K562 (cell line): ENCODE data around the gene PRKAG2. TPM values are rescaled to one million over a fixed set of nuclear protein-coding genes. Genes with fewer than 3 reads are reported as not detected.

Source experiments
- ARID2 ChIP-seq: fragments of 450-650 bp; IDR thresholded peaks from 2 replicates; pipeline ENCODE4 v1.6.1; 2017; ENCODE audit warnings: antibody characterized with exemption, mild to moderate bottlenecking
- DPF2 ChIP-seq: fragments of 450-650 bp; IDR thresholded peaks from 2 replicates; pipeline ENCODE4 v1.6.1; 2016
- GTF2A2 ChIP-seq: IDR thresholded peaks from 2 replicates; pipeline ENCODE4 v1.6.1; 2016; ENCODE audit warnings: mild to moderate bottlenecking, missing genetic modification characterization, missing compliant biosample characterization
- JUNB ChIP-seq: fragments of 450-650 bp; formaldehyde crosslinking; conservative IDR thresholded peaks from 2 replicates; pipeline ENCODE4 v1.4.0; 2020; ENCODE audit warnings: mild to moderate bottlenecking
- NFE2L1 ChIP-seq: fragments of 450-650 bp; IDR thresholded peaks from 2 replicates; pipeline ENCODE4 v1.6.1; 2016; ENCODE audit warnings: missing genetic modification characterization, low read depth, mild to moderate bottlenecking, missing compliant biosample characterization, moderate library complexity, borderline replicate concordance
- NR2C2 ChIP-seq, 2 experiments: fragments of 200-800 bp in 1 of 2; sonication (Bioruptor generic) in 1 of 2; sonication (generic) in 1 of 2; formaldehyde crosslinking in 1 of 2; IDR thresholded peaks; 2 replicates each; pipeline versions ENCODE4 v1.6.1 to v1.8.0; 2016 to 2022; ENCODE audit warnings: mild to moderate bottlenecking in 1 of 2, missing compliant biosample characterization in 1 of 2, missing genetic modification characterization in 1 of 2, missing genetic modification reagents in 1 of 2
- POLR2G ChIP-seq: fragments of 200-400 bp; formaldehyde crosslinking; IDR thresholded peaks from 2 replicates; pipeline ENCODE4 v1.6.1; 2017; ENCODE audit warnings: low read depth, mild to moderate bottlenecking, antibody characterized with exemption, low read length, moderate library complexity
- RBM34 ChIP-seq: fragments of 200-400 bp; formaldehyde crosslinking; IDR thresholded peaks from 2 replicates; pipeline ENCODE4 v1.6.1; 2018; ENCODE audit warnings: low read length, borderline replicate concordance; ENCODE audit not compliant: insufficient read depth
- SMARCA4 ChIP-seq: fragments of 450-650 bp; IDR thresholded peaks from 2 replicates; pipeline ENCODE4 v1.6.1; 2016
- TEAD1 ChIP-seq, 2 experiments: fragments of 450-650 bp in 1 of 2; sonication (generic) in 1 of 2; formaldehyde crosslinking; IDR thresholded peaks; 2 replicates each; pipeline versions ENCODE4 v1.4.0 to v1.8.0; 2020 to 2022; ENCODE audit warnings: mild to moderate bottlenecking in 2 of 2, missing genetic modification reagents in 1 of 2
- ZBTB8A ChIP-seq: fragments of 450-650 bp; IDR thresholded peaks from 2 replicates; pipeline ENCODE4 v1.6.1; 2018; ENCODE audit warnings: mild to moderate bottlenecking, moderate library complexity; ENCODE audit not compliant: partially characterized antibody
- ZNF212 ChIP-seq: fragments of 450-650 bp; formaldehyde crosslinking; IDR thresholded peaks from 2 replicates; pipeline ENCODE4 v1.4.0; 2020; ENCODE audit warnings: mild to moderate bottlenecking
- ZNF23 ChIP-seq: fragments of 250-450 bp; sonication (Bioruptor Pico); IDR thresholded peaks from 2 replicates; pipeline ENCODE4 v1.4.0; 2020; ENCODE audit warnings: mild to moderate bottlenecking
- ZNF766 ChIP-seq: fragments of 200-800 bp; sonication (Bioruptor generic); conservative IDR thresholded peaks from 2 replicates; pipeline ENCODE4 v1.6.1; 2016; ENCODE audit warnings: missing genetic modification characterization, missing compliant biosample characterization
- polyA plus RNA-seq, 8 experiments: library from polyadenylated mRNA; depleted of rRNA in 4 of 8; stranded (reverse) in 5 of 8; unstranded in 3 of 8; fragments of >200 nt; fragmentation: Nextera tagmentation in 2 of 8; fragmentation: Illumina TruSeq in 1 of 8; extraction: Ambion mirVana in 2 of 8; extraction: Trizol in 1 of 8; gene quantifications; 2 replicates each; pipeline versions ENCODE4 v1.2.1 to v1.2.3, GENCODE V29; 2011 to 2014; ENCODE audit warnings: inconsistent platforms in 1 of 8, missing spikeins in 1 of 8
- total RNA-seq, 7 experiments: library from RNA; depleted of rRNA in 6 of 7; stranded (reverse); fragments of >200 nt in 6 of 7; fragmentation: Illumina TruSeq in 2 of 7; extraction: Trizol in 2 of 7; gene quantifications; 2 replicates each; pipeline versions ENCODE4 v1.2.1 to v1.2.3, GENCODE V29; 2011 to 2021; ENCODE audit warnings: low replicate concordance in 1 of 7
- TF ChIP-seq, protein P1 (sequence below): IDR thresholded peaks from 2 replicates; pipeline ENCODE4 v1.6.1; 2016; ENCODE audit warnings: missing genetic modification characterization, missing compliant biosample characterization
- TF ChIP-seq, protein P2 (sequence below): fragments of 450-650 bp; formaldehyde crosslinking; IDR thresholded peaks from 2 replicates; pipeline ENCODE4 v1.4.0; 2020; ENCODE audit warnings: mild to moderate bottlenecking, moderate library complexity
- TF ChIP-seq, protein P3 (sequence below): fragments of 450-650 bp; conservative IDR thresholded peaks from 2 replicates; pipeline ENCODE4 v1.6.1; 2016; ENCODE audit warnings: missing genetic modification characterization, low read depth, mild to moderate bottlenecking, missing compliant biosample characterization, moderate library complexity
- TF ChIP-seq, protein P4 (sequence below): sonication (generic); formaldehyde crosslinking; IDR thresholded peaks from 2 replicates; pipeline ENCODE4 v1.8.1; 2023; ENCODE audit warnings: missing genetic modification reagents, mild to moderate bottlenecking, borderline replicate concordance

Gene PRKAG2
- total and polyA plus RNA-seq, 9 of the 15 experiments (the other 6 are each of a cell fraction or from before 2014, with no cell fraction given), result 0.99 to 5.6 (median 3.3) TPM

DNA sequence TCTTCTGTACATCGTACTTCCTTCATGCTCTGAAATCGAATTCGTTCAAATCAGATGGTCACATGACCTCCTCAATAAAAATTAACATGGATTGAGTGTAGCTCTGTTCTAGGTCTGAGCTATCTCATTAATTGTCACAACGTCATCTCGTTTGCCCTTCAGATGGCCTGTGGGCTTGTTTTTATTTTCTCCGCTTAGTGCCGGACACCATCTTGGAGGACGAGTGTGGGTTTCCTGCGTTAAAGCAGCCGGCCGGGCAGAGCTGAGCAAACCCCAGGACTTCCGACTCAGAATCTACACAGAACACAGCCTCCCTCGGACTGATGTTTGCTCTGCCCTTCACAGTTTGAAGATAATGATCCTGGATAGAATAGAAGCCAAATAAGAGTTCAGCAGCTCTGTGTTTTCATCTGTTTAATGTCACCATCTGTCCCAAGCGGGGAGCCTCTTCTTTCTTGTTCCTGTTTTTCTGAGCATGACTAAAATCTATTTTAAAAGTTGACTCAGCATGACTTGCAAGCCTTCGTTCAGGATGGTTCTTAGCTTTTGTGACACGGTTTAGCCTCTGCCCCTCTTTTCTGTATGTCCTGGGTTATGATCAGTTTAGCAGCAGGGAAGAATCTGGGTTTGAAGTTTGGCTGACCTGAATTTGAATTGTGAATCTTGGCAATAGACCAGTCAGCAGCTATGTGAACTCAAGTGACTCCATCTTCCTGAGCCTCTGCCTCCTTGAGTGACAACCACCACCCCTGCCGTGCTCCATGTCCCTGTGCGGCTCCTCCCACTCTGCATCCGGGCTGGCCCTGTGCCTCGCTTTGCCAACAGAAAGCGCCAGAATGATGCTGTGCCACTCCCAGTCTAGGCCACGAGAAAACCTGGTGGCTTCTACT is 48.8 kb upstream of the PRKAG2 start (continued):
- TF ChIP-seq, protein P1, sequence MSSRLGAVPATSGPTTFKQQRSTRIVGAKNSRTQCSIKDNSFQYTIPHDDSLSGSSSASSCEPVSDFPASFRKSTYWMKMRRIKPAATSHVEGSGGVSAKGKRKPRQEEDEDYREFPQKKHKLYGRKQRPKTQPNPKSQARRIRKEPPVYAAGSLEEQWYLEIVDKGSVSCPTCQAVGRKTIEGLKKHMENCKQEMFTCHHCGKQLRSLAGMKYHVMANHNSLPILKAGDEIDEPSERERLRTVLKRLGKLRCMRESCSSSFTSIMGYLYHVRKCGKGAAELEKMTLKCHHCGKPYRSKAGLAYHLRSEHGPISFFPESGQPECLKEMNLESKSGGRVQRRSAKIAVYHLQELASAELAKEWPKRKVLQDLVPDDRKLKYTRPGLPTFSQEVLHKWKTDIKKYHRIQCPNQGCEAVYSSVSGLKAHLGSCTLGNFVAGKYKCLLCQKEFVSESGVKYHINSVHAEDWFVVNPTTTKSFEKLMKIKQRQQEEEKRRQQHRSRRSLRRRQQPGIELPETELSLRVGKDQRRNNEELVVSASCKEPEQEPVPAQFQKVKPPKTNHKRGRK, result no peak
- TF ChIP-seq, protein P2, sequence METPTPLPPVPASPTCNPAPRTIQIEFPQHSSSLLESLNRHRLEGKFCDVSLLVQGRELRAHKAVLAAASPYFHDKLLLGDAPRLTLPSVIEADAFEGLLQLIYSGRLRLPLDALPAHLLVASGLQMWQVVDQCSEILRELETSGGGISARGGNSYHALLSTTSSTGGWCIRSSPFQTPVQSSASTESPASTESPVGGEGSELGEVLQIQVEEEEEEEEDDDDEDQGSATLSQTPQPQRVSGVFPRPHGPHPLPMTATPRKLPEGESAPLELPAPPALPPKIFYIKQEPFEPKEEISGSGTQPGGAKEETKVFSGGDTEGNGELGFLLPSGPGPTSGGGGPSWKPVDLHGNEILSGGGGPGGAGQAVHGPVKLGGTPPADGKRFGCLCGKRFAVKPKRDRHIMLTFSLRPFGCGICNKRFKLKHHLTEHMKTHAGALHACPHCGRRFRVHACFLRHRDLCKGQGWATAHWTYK, result peak; percentile 98
- peak; percentile 73; the same call in 1 of the 2 replicates for TF ChIP-seq NFE2L1 (tag)
- no peak for TF ChIP-seq ZBTB8A
- TF ChIP-seq GTF2A2 (tag), result peak; percentile 61; the same call in 1 of the 2 replicates
- TF ChIP-seq ZNF212 (CRISPR knock-in tag), result 0 out of 2 replicates have a peak, but pooled peaks have one; percentile 57
- TF ChIP-seq TEAD1 (CRISPR knock-in tag; IDR thresholded peaks at IDR 0.05), result peak in 1 of 2 experiments; percentile 95; a peak in 2 of 4 replicates
- TF ChIP-seq, protein P3, sequence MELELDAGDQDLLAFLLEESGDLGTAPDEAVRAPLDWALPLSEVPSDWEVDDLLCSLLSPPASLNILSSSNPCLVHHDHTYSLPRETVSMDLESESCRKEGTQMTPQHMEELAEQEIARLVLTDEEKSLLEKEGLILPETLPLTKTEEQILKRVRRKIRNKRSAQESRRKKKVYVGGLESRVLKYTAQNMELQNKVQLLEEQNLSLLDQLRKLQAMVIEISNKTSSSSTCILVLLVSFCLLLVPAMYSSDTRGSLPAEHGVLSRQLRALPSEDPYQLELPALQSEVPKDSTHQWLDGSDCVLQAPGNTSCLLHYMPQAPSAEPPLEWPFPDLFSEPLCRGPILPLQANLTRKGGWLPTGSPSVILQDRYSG (tag), result peak; percentile 98
- peak; percentile 47; the same call in 1 of the 2 replicates for TF ChIP-seq SMARCA4
- peak; percentile 80 for TF ChIP-seq ZNF23
- TF ChIP-seq, protein P4, sequence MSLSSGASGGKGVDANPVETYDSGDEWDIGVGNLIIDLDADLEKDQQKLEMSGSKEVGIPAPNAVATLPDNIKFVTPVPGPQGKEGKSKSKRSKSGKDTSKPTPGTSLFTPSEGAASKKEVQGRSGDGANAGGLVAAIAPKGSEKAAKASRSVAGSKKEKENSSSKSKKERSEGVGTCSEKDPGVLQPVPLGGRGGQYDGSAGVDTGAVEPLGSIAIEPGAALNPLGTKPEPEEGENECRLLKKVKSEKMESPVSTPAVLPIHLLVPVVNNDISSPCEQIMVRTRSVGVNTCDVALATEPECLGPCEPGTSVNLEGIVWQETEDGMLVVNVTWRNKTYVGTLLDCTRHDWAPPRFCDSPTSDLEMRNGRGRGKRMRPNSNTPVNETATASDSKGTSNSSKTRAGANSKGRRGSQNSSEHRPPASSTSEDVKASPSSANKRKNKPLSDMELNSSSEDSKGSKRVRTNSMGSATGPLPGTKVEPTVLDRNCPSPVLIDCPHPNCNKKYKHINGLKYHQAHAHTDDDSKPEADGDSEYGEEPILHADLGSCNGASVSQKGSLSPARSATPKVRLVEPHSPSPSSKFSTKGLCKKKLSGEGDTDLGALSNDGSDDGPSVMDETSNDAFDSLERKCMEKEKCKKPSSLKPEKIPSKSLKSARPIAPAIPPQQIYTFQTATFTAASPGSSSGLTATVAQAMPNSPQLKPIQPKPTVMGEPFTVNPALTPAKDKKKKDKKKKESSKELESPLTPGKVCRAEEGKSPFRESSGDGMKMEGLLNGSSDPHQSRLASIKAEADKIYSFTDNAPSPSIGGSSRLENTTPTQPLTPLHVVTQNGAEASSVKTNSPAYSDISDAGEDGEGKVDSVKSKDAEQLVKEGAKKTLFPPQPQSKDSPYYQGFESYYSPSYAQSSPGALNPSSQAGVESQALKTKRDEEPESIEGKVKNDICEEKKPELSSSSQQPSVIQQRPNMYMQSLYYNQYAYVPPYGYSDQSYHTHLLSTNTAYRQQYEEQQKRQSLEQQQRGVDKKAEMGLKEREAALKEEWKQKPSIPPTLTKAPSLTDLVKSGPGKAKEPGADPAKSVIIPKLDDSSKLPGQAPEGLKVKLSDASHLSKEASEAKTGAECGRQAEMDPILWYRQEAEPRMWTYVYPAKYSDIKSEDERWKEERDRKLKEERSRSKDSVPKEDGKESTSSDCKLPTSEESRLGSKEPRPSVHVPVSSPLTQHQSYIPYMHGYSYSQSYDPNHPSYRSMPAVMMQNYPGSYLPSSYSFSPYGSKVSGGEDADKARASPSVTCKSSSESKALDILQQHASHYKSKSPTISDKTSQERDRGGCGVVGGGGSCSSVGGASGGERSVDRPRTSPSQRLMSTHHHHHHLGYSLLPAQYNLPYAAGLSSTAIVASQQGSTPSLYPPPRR (CRISPR knock-in tag), result no peak
- no peak for TF ChIP-seq ARID2
- TF ChIP-seq DPF2, result peak; percentile 71
- TF ChIP-seq JUNB, result 0 out of 2 replicates have a peak, but pooled peaks have one; percentile 8
- TF ChIP-seq POLR2G, result no peak
- TF ChIP-seq NR2C2 (CRISPR knock-in tag; IDR thresholded peaks at IDR 0.05), result no peak
- TF ChIP-seq NR2C2 (tag; IDR thresholded peaks at IDR 0.05), result peak; percentile 78
- no peak for TF ChIP-seq RBM34
- peak; percentile 97 for TF ChIP-seq ZNF766 (CRISPR knock-in tag)
